OCI-LY7 (cell line): ENCODE results near the gene SLC2A13. TPM values are rescaled to one million over a fixed set of nuclear protein-coding genes. Genes with fewer than 3 reads are reported as not detected.

ENCODE experiments used
- BruUV-seq: library from RNA; stranded (reverse); fragments of 400-500 nt; replicated peaks from 2 replicates; lab custom pipeline; 2021; lab: Mats Ljungman, UMichigan
- CTCF ChIA-PET: fragments of 300-600 bp; sonication (Branson Sonifier 250); formaldehyde crosslinking; loops from one replicate; lab custom pipeline; 2022; ENCODE audit warnings: antibody characterized with exemption; ENCODE audit not compliant: unreplicated experiment; lab: Charles Lee
- POLR2A ChIA-PET: fragments of 300-600 bp; sonication (Branson Sonifier 250); formaldehyde crosslinking; loops from one replicate; lab custom pipeline; 2022; ENCODE audit warnings: antibody characterized with exemption; lab: Charles Lee
- DNase-seq: peaks from one replicate; pipeline ENCODE4 v3.0.0-alpha.2; 2015; ENCODE audit warnings: low spot score
- H2AFZ ChIP-seq: fragments of 200-600 bp; sonication (generic), shearing (Covaris generic); 2 replicates; pipeline ENCODE4 v1.6.1; 2014; ENCODE audit warnings: mild to moderate bottlenecking, antibody characterized with exemption, low read length, moderate library complexity
- H3K27ac ChIP-seq: fragments of 200-600 bp; sonication (generic); 2 replicates; pipeline ENCODE4 v1.5.1; 2014; ENCODE audit warnings: mixed run types, low read depth, mild to moderate bottlenecking, moderate library complexity, low read length, inconsistent platforms; ENCODE audit not compliant: poor library complexity, severe bottlenecking
- H3K36me3 ChIP-seq: fragments of 200-600 bp; sonication (generic); 2 replicates; pipeline ENCODE4 v1.6.1; 2014; ENCODE audit warnings: mild to moderate bottlenecking, antibody characterized with exemption, low read length, moderate library complexity, mixed read lengths; ENCODE audit not compliant: insufficient read depth
- H3K4me1 ChIP-seq: fragments of 200-600 bp; sonication (generic); 2 replicates; pipeline ENCODE4 v1.5.1; 2014; ENCODE audit warnings: mild to moderate bottlenecking, low read length; ENCODE audit not compliant: insufficient read depth, poor library complexity, severe bottlenecking
- H3K4me2 ChIP-seq: fragments of 200-600 bp; sonication (generic); 2 replicates; pipeline ENCODE4 v1.6.1; 2014; ENCODE audit warnings: mild to moderate bottlenecking, low read length
- H3K4me3 ChIP-seq: fragments of 200-600 bp; sonication (generic); 2 replicates; pipeline ENCODE4 v1.5.1; 2014; ENCODE audit warnings: mild to moderate bottlenecking, low read depth, low read length; ENCODE audit not compliant: poor library complexity, severe bottlenecking
- H3K79me2 ChIP-seq: fragments of 200-600 bp; sonication (generic); 2 replicates; pipeline ENCODE4 v1.6.1; 2016; ENCODE audit warnings: low read depth, mild to moderate bottlenecking, low read length, moderate library complexity, mixed read lengths; ENCODE audit not compliant: insufficient read depth
- H3K9me2 ChIP-seq: fragments of 200-600 bp; sonication (generic); 2 replicates; pipeline ENCODE4 v1.6.1; 2016; ENCODE audit warnings: mild to moderate bottlenecking, low read length, mixed read lengths; ENCODE audit not compliant: insufficient read depth
- H3K9me3 ChIP-seq: fragments of 200-600 bp; sonication (generic); 2 replicates; pipeline ENCODE4 v1.6.1; 2014; ENCODE audit warnings: mild to moderate bottlenecking, mixed run types, low read length, mixed read lengths
- H4K20me1 ChIP-seq: fragments of 200-600 bp; sonication (generic); 2 replicates; pipeline ENCODE4 v1.6.1; 2014; ENCODE audit warnings: mild to moderate bottlenecking, antibody characterized with exemption, low read length, moderate library complexity, mixed read lengths; ENCODE audit not compliant: insufficient read depth
- CTCF ChIP-seq: fragments of 200-600 bp; sonication (generic); conservative IDR thresholded peaks from 2 replicates; pipeline ENCODE4 v1.5.1; 2014; ENCODE audit warnings: mild to moderate bottlenecking, antibody characterized with exemption, low read length, moderate library complexity, mixed read lengths
- EZH2phosphoT487 ChIP-seq: fragments of 200-600 bp; sonication (generic); IDR thresholded peaks from 2 replicates; pipeline ENCODE4 v1.6.1; 2018; ENCODE audit warnings: low read depth, borderline replicate concordance, mild to moderate bottlenecking, mixed run types, antibody characterized with exemption, low read length, moderate library complexity, mixed read lengths
- intact Hi-C: fragments of 100-400 bp; cut with micrococcal nuclease; formaldehyde crosslinking; loops from one replicate; pipeline ENCODE4 v1.10.0; 2022; ENCODE audit not compliant: unreplicated experiment
- total RNA-seq, 2 experiments: library from RNA; depleted of rRNA in 1 of 2; stranded (reverse); fragments of >200 nt in 1 of 2; shearing (Covaris generic) in 1 of 2; gene quantifications; 2 replicates each; pipeline ENCODE4 v1.2.3, GENCODE V29; 2014 to 2022

Gene SLC2A13
- total RNA-seq, 2 experiments from 2014 or later, result 12.4 to 16.5 TPM

- no TSS peak for BruUV-seq
- no peaks in the 10 kb centered on the region for H4K20me1 ChIP-seq
- intact Hi-C loops, result no loop called here
- ChIA-PET POLR2A (no interaction called here), CTCF (interaction anchor here (0.6 kb wide), 1 partner anchor 16 kb away, joined by 3 read pairs; no protein-coding TSS in a partner anchor)
- TF ChIP-seq CTCF (no peak), EZH2phosphoT487 (no peak)
- no peaks in the 10 kb centered on the region for H3K4me1 ChIP-seq
- no peak overlapping the region for H3K4me2 ChIP-seq
- H3K9me2 ChIP-seq, result no peaks in the 10 kb centered on the region
- no peaks in the 10 kb centered on the region for H3K9me3 ChIP-seq
- no peaks in the 10 kb centered on the region for H3K36me3 ChIP-seq
- DNase-seq, result no peak
- H3K27ac ChIP-seq, result no peak overlapping the region
- no peak overlapping the region for H3K4me3 ChIP-seq
- H3K79me2 ChIP-seq, result no peaks in the 10 kb centered on the region
- no peak overlapping the region for H2AFZ ChIP-seq
These were observed 326.0 kb downstream of the SLC2A13 start for GRCh38 chr12:39779768-39780340.

- no peaks in the 10 kb centered on the region for H3K4me1 ChIP-seq
- intact Hi-C loops, result no loop called here
- no peaks in the 10 kb centered on the region for H3K79me2 ChIP-seq
- H3K27ac ChIP-seq, result no peak overlapping the region
- DNase-seq, result no peak
- ChIA-PET POLR2A (no interaction called here), CTCF (no interaction called here)
- no peaks in the 10 kb centered on the region for H3K9me2 ChIP-seq
- TF ChIP-seq CTCF (no peak), EZH2phosphoT487 (no peak)
- no TSS peak for BruUV-seq
- H3K9me3 ChIP-seq, result no peaks in the 10 kb centered on the region
- H3K36me3 ChIP-seq, result no peaks in the 10 kb centered on the region
- H2AFZ ChIP-seq, result no peak overlapping the region
- no peaks in the 10 kb centered on the region for H4K20me1 ChIP-seq
- no peak overlapping the region for H3K4me2 ChIP-seq
- no peak overlapping the region for H3K4me3 ChIP-seq
These were observed 328.4 kb downstream of the SLC2A13 start for GRCh38 chr12:39777465-39777864.

- H3K79me2 ChIP-seq, result no peaks in the 10 kb centered on the region
- H3K4me1 ChIP-seq, result no peaks in the 10 kb centered on the region
- no peak for TF ChIP-seq EZH2phosphoT487
- TF ChIP-seq CTCF, result no peak
- H3K9me2 ChIP-seq, result no peaks in the 10 kb centered on the region
- intact Hi-C loops, result no loop called here
- DNase-seq, result no peak
- H3K27ac ChIP-seq, result no peak overlapping the region
- ChIA-PET POLR2A (interaction anchor here (0.6 to 0.8 kb wide), 4 partner anchors 24 to 1377 kb away, joined by 3 to 4 read pairs (median 4); no protein-coding TSS in a partner anchor), CTCF (no interaction called here)
- no peak overlapping the region for H2AFZ ChIP-seq
- no peak overlapping the region for H3K4me2 ChIP-seq
- no peaks in the 10 kb centered on the region for H3K9me3 ChIP-seq
- BruUV-seq, result no TSS peak
- H4K20me1 ChIP-seq, result no peaks in the 10 kb centered on the region
- no peaks in the 10 kb centered on the region for H3K36me3 ChIP-seq
- H3K4me3 ChIP-seq, result no peak overlapping the region
These were observed 332.6 kb downstream of the SLC2A13 start for GRCh38 chr12:39773266-39773665.
